GOT3 (cell line): ENCODE measurements around the gene MINDY4.

Experiments
- DNase-seq: peaks from one replicate; lab custom pipeline; 2025; ENCODE audit warnings: mixed read lengths; lab: John Stamatoyannopoulos, UW

MINDY4 gene

GRCh38 chr7:30902466-30902865, 131.2 kb downstream of the MINDY4 start:
- DNase-seq, result no peak

DNA sequence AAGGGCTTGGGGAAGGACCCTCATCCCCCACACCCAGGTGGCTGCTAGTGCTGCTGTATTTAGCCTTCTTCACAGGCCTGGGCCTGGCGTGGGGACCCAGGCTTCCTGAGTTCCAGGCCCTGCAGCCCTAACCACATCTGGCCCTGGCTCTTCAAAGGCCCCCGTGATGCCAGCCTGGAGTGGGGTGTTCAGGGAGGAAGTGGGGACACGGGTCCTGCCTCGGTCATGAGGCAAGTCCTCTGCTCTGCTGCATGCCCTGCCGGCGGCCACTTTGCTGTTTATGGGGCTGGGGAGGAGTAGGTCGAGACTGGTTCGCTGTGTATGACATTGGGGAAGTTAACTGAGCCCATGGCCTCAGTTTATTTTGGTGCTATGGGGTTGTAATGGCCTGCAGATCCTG, 131.9 kb downstream of the MINDY4 start:
- no peak for DNase-seq

- no peak for DNase-seq
Measured at GRCh38 chr7:30904561-30904960, 133.3 kb downstream of the MINDY4 start.

- no peak for DNase-seq
Measured at GRCh38 chr7:30905078-30906012, 134.1 kb downstream of the MINDY4 start.

DNA sequence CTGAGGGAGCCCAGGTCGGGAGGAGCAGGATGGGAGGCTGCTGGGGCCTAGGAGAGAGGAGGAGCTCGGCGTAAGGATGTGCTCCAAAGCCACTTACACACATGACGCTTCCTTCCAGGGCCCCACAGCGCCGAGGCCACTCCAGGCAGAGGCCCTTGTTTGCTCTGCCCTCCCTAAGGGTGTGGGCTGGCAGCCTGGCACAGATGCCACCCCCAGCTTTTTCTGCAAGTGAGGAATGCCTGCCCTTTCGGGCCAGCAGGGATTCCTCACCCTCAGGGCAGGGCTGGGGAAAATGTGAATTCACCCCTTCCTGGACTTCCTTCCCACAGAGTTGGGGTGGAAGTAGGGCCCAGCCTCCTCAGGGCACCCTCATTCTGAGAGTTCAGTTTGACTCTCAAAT, 134.8 kb downstream of the MINDY4 start:
- no peak for DNase-seq

GRCh38 chr7:30906515-30907240, 135.5 kb downstream of the MINDY4 start:
- DNase-seq, result no peak

DNA sequence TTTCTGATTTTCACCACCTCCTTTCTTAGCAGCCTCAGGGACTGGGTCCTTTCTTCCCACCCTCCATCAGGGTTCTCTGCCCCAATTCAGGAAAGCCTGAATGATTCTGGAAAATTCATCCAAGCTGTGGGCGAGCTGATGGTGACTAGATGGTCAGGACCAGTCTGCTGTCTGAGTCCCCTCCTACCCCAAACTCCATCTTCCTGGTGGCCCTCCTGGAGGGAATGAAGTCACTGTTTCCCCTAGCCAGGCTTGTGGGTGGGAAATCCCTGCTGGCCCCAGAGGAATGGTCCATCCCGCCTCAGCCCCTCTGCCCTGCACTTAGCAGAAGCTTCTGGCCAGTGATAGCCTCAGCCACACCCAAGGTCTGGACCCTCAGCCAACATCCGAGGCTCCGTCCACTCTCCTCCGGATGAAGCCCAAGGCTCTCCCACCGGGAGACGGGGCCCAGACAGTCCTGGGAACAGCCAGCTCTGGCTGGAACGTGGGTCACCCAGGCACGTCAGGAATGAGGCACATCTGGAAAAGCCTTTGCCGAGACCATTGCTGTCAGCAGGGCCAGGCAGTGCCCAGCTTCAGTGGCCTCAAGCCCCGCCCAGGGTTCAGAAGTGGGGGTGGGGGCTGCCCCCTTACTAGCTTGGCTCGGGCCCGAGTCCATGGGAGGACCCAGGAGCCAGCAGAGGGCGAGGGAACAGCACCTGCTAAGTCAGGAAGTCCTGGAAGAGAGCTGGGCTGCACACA, 136.5 kb downstream of the MINDY4 start:
- DNase-seq, result no peak

GRCh38 chr7:30908681-30909080, 137.5 kb downstream of the MINDY4 start:
- DNase-seq, result no peak

DNA sequence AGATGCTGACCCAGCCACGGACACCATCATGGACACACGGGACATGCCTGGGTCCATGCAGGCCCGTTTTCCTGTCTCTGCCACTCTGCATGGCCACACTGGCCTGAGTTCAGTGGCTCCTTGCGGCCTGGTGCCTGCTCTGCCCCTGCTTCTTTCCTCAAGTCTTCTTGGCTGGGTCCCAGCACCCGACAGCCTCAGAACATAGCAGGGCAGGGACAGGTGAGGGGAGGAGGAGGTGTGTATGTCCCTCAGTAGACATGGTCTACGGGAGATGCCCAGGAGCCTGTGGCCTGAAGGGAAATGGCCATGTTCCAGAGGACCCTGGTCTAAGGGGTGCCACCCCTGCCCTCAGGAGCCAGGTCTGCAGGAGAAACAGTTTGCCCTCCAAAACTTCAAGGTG, 138.2 kb downstream of the MINDY4 start:
- no peak for DNase-seq

DNA sequence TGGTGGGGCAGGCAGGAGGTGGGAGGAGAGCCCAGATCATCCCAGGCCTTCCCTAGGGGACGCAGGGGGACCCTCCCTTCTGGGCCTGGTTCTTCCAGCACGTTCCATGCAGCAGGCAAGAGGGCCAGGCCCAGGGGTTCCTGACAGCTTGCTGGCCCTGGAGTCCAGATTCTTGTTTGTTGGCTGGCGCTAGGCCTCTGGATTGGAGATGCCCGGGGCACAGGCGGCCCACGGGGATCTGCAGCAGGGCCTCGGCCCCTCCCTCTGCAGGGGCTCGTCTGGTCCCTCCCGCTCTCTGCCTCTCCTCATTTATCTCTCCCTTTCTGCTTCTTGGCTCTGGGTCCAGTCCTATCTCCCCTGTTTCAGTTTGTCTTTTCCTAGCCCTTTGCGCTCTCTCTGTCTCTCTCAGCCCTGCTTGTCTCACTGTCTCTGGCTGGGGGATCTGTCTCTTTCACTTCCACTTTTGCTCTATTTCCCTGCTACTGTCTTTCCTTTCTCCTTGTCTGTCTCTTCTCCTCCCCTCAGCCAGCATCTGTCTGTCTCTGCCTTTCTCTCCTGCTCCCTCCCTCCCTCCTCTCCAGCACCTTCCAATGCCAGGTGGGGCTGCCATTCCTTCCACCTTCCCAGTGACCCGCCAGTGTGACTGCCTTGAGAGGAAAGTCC, 139.3 kb downstream of the MINDY4 start:
- DNase-seq, result no peak

- DNase-seq, result no peak
Measured at GRCh38 chr7:30911133-30911532, 139.9 kb downstream of the MINDY4 start.

DNA sequence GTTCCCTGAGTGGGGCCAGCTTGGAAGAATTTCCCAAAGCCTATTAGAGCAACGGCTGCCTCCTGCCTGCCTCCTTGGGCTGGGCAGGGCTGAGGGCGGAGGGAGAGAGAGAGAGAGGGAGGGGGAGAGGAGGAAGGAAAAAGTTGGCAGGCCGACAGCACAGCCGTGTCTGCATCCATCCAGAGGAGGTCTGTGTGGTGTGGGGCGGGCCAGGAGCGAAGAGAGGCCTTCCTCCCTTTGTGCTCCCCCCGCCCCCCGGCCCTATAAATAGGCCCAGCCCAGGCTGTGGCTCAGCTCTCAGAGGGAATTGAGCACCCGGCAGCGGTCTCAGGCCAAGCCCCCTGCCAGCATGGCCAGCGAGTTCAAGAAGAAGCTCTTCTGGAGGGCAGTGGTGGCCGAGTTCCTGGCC, 140.3 kb downstream of the MINDY4 start, which contains the start of gene AQP1:
Gene AQP1, plus strand, starts transcription at position 293 of the 409 bp plus-strand sequence. Its CDS starts 57 bp downstream, at position 350.
- DNase-seq, result no peak

DNA sequence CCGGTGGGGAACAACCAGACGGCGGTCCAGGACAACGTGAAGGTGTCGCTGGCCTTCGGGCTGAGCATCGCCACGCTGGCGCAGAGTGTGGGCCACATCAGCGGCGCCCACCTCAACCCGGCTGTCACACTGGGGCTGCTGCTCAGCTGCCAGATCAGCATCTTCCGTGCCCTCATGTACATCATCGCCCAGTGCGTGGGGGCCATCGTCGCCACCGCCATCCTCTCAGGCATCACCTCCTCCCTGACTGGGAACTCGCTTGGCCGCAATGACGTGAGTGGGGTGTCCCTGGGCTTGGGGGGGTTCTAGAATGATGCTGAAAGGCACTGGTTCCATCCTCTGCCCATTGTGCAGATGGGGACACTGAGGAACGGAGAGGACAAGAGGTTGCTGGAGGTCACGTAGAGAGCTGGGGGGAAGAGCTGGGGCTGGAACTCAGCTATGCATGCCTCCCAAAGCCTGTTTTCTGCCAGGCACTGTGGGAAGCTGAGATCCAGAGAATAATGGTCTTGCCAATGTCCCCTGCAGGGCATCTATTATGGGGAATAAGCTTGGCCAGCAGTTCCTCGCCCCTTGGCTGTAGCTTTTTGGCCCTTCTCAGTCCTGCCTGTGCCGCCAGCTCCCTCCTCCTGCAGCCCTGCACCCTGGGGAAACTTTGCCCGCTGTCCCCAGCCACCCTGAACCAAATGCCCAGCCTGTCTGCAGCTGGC, 141.0 kb downstream of the MINDY4 start:
- no peak for DNase-seq

GRCh38 chr7:30912731-30912985, 141.4 kb downstream of the MINDY4 start:
- DNase-seq, result no peak

DNA sequence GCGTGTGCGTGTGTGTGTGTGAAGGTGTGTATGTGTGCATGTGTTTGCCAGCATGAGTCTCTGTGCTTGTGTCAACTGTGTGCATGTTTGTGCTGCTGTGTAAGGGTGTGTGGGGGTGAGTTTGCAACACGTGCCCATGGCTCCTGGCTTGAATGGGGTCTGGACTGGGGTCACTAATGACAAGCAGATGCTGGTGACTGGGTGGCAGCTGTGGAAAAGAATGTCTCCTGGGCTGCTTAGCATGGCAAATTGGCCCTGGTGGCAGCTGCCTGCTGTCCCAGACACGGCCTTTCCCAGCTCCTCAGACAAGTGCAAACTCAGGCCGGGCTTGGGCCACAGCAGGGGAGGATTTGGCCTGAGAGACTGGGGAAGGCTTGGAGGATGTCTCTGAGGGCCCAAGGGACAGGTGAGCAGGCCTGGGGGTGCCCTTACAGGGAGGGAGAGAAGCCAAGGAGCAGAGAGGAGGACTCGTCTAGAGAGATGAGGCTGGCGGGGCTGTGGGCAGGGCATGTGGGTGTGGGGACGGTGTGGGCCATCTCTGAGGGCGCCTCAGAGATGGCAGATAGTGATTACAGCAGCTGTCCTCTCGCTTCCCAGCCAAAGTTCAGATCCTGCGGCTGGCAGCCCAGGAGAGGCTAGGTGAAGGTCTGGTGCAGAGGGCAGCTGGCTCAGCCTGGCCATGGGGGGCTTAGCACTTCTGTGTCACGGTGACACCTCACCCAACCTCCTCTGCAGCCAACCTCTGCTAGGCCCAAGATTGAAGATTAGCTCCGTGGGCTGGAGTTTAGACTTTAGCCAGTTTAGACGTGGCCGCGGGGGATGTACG, 142.0 kb downstream of the MINDY4 start:
- no peak for DNase-seq

DNA sequence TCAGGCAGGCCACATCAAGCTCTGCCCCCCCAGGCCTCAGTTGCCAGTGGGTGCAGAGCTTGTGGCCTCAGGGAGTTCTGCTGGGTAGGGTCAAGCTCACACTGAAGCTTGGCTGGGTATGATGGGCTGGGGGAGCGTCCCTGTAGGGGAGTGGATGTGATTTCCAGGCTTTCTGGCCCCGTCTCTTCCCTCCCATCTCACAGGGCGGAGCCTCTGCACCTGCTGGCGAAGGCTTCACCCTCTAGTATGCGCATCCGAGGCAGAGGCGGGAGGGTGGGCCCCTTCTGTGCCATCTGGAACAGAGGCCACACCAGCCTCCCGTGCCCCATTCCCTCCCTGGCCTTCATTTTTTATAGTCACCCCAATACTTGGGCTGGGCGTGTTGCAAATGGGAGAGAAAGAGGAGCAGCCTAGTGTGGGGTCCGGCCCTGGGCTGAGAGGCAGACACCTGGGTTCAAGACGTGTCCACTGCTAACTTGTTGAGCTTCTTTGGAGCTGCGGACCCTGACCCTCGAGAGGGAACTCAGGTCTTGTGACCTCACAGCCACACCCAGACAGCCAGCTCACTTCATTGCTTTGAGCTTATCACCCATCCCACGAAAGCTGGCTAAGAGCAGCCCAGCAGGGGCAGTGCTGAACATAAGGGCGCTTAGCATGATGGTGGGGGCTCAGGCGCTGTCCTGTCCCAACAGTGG, 142.8 kb downstream of the MINDY4 start:
- DNase-seq, result no peak

DNA sequence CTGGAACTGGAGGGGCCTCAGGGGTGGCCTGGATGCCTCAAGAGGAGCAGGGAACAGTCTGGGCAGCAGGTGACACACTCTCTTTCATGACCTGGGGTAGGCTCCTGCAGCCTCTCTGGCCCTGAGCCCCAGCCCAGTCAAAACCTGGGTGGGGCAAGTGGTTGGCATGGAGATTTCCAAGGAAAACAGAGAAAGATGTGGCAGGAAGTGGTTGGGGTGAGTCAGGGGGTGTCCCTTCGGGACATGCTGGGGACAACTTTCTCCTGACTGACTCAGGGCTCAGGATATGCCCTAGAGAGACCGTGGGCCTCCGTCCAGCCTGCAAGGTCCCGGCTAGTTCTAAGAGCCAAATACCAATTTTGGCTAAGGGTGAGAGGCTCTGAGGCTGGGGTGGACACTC, 143.4 kb downstream of the MINDY4 start:
- peak; percentile 70 for DNase-seq

DNA sequence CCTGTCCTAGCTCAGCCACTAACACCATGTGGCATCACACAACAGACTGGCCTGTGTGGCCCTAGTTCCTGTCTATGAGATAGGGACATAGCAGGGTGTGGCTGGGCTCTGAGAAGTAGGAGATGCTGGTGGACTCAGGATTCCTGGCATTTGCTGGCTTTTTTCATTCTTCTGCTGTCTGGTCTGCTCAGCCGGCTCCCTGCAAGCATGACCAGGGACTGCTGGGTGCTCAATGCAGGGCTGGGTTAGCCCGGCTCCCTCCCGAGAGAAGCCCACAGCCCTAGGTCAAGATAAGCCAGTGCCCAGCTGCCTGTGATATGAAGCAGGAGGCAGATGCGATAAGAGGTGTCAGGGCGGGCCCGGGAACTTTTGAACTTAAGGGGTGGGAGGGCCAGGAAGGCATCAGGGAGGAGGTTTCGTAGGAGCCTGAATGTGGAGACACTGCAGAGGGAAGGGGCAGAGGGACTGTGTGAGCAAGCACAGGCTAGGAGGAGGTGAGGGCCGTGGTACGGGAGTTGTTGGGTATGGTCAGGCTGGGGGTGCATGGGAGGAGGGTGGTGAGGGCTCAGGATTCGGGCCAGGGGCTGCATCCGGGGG, 143.9 kb downstream of the MINDY4 start:
- no peak for DNase-seq

DNA sequence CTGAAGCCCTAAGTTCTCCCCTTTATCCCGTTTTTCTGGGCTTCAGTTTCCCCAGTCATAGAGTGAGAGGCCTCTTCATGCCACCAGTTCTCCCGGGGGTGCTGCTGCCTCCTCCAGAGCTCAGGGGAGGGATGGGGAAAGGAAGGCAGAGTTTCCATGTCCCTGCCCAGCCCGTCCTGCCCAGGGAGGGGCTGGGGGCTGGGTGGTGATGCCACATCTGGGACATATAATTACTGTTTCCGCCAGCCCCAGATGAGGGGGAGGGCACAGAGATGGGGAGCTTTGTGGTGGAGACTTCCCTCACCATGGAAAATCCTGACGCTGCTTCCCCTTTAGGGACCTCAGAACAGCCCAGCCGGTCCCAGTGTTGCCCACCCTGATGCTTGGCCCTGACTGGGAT, 144.5 kb downstream of the MINDY4 start:
- no peak for DNase-seq

- DNase-seq, result no peak
Measured at GRCh38 chr7:30916255-30916654, 145.0 kb downstream of the MINDY4 start.
